ENCODE measurements around the gene SEC11C. TPM values are rescaled to one million over a fixed set of nuclear protein-coding genes. Genes with fewer than 3 reads are reported as not detected.

SEC11C gene
- total and polyA plus RNA-seq, 2 donors (not counting 1 experiment from before 2014, with no cell fraction given): 29.0 to 76.8 TPM

DNA sequence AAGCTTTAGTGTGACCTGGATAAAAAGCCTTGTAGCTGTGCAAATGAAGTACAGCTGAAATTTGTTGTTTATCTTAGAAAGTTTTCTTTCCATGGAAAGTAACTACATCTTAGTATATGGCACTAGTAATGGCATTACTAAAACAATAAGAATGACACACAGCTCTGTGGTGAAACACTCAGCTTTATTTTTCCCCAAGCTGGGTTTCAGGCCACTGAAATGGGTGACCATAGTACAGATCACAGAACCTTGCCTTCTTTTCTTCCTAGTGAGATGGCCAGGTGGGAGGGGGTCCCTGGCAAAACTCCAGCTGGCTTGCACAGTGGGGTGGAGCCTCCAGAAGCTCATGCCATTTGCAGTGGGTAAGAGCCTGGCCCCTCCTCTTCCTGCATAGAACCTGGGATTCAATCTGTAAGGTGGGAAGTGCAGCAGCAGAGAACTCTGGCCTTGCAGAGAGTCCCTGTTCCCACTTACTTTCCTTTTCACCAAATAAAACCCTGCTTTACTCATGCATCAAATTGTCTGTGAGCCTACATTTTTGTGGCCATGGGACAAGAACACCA is 62.7 kb downstream of the SEC11C start:
- Histone ChIP-seq H3K4me1 (ENCODE audit: control insufficient read depth in 2 of 2, insufficient read depth in 2 of 2, low read length in 2 of 2) (no peaks in the 10 kb centered on the region), H3K9ac (ENCODE audit: low read length) (no peak overlapping the region), H3K79me2 (ENCODE audit: control insufficient read depth, insufficient read depth, low read length) (no peaks in the 10 kb centered on the region), H4K20me1 (ENCODE audit: control insufficient read depth, insufficient read depth, low read length, poor library complexity, severe bottlenecking) (no peaks in the 10 kb centered on the region), H3K4me2 (replicated peaks; ENCODE audit: low read depth, low read length, poor library complexity, severe bottlenecking) (no peak overlapping the region), H3K27ac (ENCODE audit: low read length in 2 of 2) (no peak overlapping the region), H3K27me3 (replicated peaks in 1 of 4; ENCODE audit: control extremely low read depth in 1 of 4, control insufficient read depth in 3 of 4, insufficient read depth in 4 of 4, low read length in 3 of 4) (peaks cover 0 to 26% (median 1%) of the 10 kb centered on the region in 4 experiments), H3K36me3 (replicated peaks in 1 of 2; ENCODE audit: control extremely low read depth in 1 of 2, control insufficient read depth in 1 of 2, extremely low read depth in 1 of 2, insufficient read depth in 2 of 2, low read length in 1 of 2) (no peaks in the 10 kb centered on the region), H2AFZ (ENCODE audit: insufficient read depth, low read depth, low read length, poor library complexity, severe bottlenecking) (no peak overlapping the region), H3K4me3 (ENCODE audit: control extremely low read depth in 1 of 5, extremely low read depth in 1 of 5, insufficient read depth in 1 of 5, low read depth in 2 of 5, low read length in 4 of 5) (no peak overlapping the region), H3K9me3 (ENCODE audit: control extremely low read depth in 1 of 3, control insufficient read depth in 2 of 3, insufficient read depth in 1 of 3, low read length in 2 of 3) (peaks cover 0 to 4% (median 0%) of the 10 kb centered on the region in 3 donors)
- Mint-ChIP-seq H3K4me3 (no peak overlapping the region), H3K4me1 (no peaks in the 10 kb centered on the region), H3K27me3 (peaks cover 37% of the 10 kb centered on the region), H3K27ac (no peak overlapping the region), H3K9me3 (ENCODE audit: insufficient read depth) (no peaks in the 10 kb centered on the region)
- DNase-seq (no peak), ATAC-seq (ENCODE audit: low read depth) (no peak)
- ChIA-PET POLR2A (no interaction called here), CTCF (no interaction called here)
- intact Hi-C loops (cut with micrococcal nuclease): no loop called here
- TF ChIP-seq EZH2 (IDR thresholded peaks at IDR 0.05; ENCODE audit: borderline replicate concordance, insufficient read depth, low read depth, low read length, poor library complexity, severe bottlenecking): no peak
- TF ChIP-seq, protein P1, sequence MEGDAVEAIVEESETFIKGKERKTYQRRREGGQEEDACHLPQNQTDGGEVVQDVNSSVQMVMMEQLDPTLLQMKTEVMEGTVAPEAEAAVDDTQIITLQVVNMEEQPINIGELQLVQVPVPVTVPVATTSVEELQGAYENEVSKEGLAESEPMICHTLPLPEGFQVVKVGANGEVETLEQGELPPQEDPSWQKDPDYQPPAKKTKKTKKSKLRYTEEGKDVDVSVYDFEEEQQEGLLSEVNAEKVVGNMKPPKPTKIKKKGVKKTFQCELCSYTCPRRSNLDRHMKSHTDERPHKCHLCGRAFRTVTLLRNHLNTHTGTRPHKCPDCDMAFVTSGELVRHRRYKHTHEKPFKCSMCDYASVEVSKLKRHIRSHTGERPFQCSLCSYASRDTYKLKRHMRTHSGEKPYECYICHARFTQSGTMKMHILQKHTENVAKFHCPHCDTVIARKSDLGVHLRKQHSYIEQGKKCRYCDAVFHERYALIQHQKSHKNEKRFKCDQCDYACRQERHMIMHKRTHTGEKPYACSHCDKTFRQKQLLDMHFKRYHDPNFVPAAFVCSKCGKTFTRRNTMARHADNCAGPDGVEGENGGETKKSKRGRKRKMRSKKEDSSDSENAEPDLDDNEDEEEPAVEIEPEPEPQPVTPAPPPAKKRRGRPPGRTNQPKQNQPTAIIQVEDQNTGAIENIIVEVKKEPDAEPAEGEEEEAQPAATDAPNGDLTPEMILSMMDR (IDR thresholded peaks at IDR 0.05): no peak

DNA sequence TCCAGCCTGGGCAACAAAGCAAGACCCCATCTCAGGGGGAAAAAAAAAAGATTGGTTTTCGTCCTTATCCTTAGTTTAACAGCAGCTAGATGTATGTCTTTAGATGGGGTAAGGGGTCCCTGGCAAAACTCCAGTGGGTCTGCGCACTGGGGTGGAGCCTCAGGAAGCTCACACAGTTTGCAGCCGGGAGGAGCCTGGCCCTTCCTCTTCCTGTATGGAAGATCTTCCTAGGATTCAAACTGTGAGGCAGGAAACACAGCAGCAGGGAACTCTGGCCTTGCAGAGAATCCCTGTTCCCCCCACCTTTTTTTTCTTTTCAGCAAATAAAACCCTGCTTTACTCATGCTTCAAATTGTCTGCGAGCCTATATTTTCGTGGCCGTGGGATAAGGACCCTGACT is 67.8 kb downstream of the SEC11C start:
- Histone ChIP-seq H4K20me1 (ENCODE audit: control insufficient read depth, insufficient read depth, low read length, poor library complexity, severe bottlenecking) (no peaks in the 10 kb centered on the region), H3K27me3 (replicated peaks in 1 of 4; ENCODE audit: control extremely low read depth in 1 of 4, control insufficient read depth in 3 of 4, insufficient read depth in 4 of 4, low read length in 3 of 4) (peaks cover 0 to 19% (median 3%) of the 10 kb centered on the region in 4 experiments), H2AFZ (ENCODE audit: insufficient read depth, low read depth, low read length, poor library complexity, severe bottlenecking) (no peak overlapping the region), H3K4me2 (replicated peaks; ENCODE audit: low read depth, low read length, poor library complexity, severe bottlenecking) (no peak overlapping the region), H3K36me3 (replicated peaks in 1 of 2; ENCODE audit: control extremely low read depth in 1 of 2, control insufficient read depth in 1 of 2, extremely low read depth in 1 of 2, insufficient read depth in 2 of 2, low read length in 1 of 2) (no peaks in the 10 kb centered on the region), H3K4me1 (ENCODE audit: control insufficient read depth in 2 of 2, insufficient read depth in 2 of 2, low read length in 2 of 2) (no peaks in the 10 kb centered on the region), H3K27ac (ENCODE audit: low read length in 2 of 2) (no peak overlapping the region), H3K9me3 (ENCODE audit: control extremely low read depth in 1 of 3, control insufficient read depth in 2 of 3, insufficient read depth in 1 of 3, low read length in 2 of 3) (no peaks in the 10 kb centered on the region), H3K79me2 (ENCODE audit: control insufficient read depth, insufficient read depth, low read length) (no peaks in the 10 kb centered on the region), H3K4me3 (ENCODE audit: control extremely low read depth in 1 of 5, extremely low read depth in 1 of 5, insufficient read depth in 1 of 5, low read depth in 2 of 5, low read length in 4 of 5) (no peak overlapping the region), H3K9ac (ENCODE audit: low read length) (no peak overlapping the region)
- TF ChIP-seq, protein P1 (IDR thresholded peaks at IDR 0.05): no peak
- TF ChIP-seq EZH2 (IDR thresholded peaks at IDR 0.05; ENCODE audit: borderline replicate concordance, insufficient read depth, low read depth, low read length, poor library complexity, severe bottlenecking): no peak
- DNase-seq: no peak
- CTCF ChIA-PET: no interaction called here
- H3K4me3 Mint-ChIP-seq: no peak overlapping the region
- intact Hi-C loops (cut with micrococcal nuclease): no loop called here
- H3K27me3 Mint-ChIP-seq: peaks cover 18% of the 10 kb centered on the region
- H3K9me3 Mint-ChIP-seq (ENCODE audit: insufficient read depth): no peaks in the 10 kb centered on the region
- WGBS (ENCODE audit: insufficient coverage): 83% methylated on average over 6 of the region's 6 CpGs
- no peak for ATAC-seq (ENCODE audit: low read depth)
- H3K27ac Mint-ChIP-seq: no peak overlapping the region
- POLR2A ChIA-PET: no interaction called here
- no peaks in the 10 kb centered on the region for H3K4me1 Mint-ChIP-seq

Other genes with a start within 250 kb of the SEC11C start
- gene GRP, start 80.3 kb downstream of the SEC11C start, total RNA-seq: not detected in 2 replicates
- gene GRP, start 80.3 kb downstream of the SEC11C start, polyA plus RNA-seq: not detected in 2 replicates
- gene RAX, start 133.6 kb downstream of the SEC11C start, total RNA-seq: not detected in 2 replicates
- not detected in 2 replicates for gene RAX, start 133.6 kb downstream of the SEC11C start, polyA plus RNA-seq
- gene CPLX4, start 178.8 kb downstream of the SEC11C start, total RNA-seq: not detected in 2 replicates
- gene CPLX4, start 178.8 kb downstream of the SEC11C start, polyA plus RNA-seq: not detected in 2 replicates
- gene LMAN1, start 219.4 kb downstream of the SEC11C start, total RNA-seq: 41.1 and 48.8 TPM in 2 replicates
- gene LMAN1, start 219.4 kb downstream of the SEC11C start, polyA plus RNA-seq: 9.2 and 13.7 TPM in 2 replicates

All from B cell (primary cell).